NCI-H1105 treated with DMSO at 0.1 percent for 48 hours (cell line): ENCODE data around the gene SIRPB2.
A peak's percentile ranks its signal among the peaks of the same experiment; 100 is the strongest.

ENCODE experiments used
- DNase-seq: peaks from one replicate; lab custom pipeline; 2025; lab: John Stamatoyannopoulos, UW

SIRPB2 gene

GRCh38 chr20:1491281-1491840 is at the start of gene SIRPB2:
TSS of gene SIRPB2 (minus strand) at chr20:1491420. CDS start at chr20:1491359, 61 bp downstream.
- no peak for DNase-seq

GRCh38 chr20:1539816-1540419 is 48.7 kb upstream of the SIRPB2 start:
- no peak for DNase-seq

GRCh38 chr20:1538655-1539054 is 47.4 kb upstream of the SIRPB2 start:
- no peak for DNase-seq

GRCh38 chr20:1537731-1538058 is 46.5 kb upstream of the SIRPB2 start:
- DNase-seq: no peak

GRCh38 chr20:1536893-1537730 is 45.9 kb upstream of the SIRPB2 start:
- DNase-seq: no peak

- no peak for DNase-seq
Measured at GRCh38 chr20:1535420-1536175, 44.4 kb upstream of the SIRPB2 start.

- no peak for DNase-seq
Measured at GRCh38 chr20:1534526-1534925, 43.3 kb upstream of the SIRPB2 start.

GRCh38 chr20:1533059-1533458 is 41.8 kb upstream of the SIRPB2 start:
- DNase-seq: no peak

GRCh38 chr20:1528811-1529210 is 37.6 kb upstream of the SIRPB2 start:
- no peak for DNase-seq

- no peak for DNase-seq
Measured at GRCh38 chr20:1527923-1528322, 36.7 kb upstream of the SIRPB2 start.

GRCh38 chr20:1526896-1527295 is 35.7 kb upstream of the SIRPB2 start:
- DNase-seq: peak; percentile 30

- no peak for DNase-seq
Measured at GRCh38 chr20:1526310-1526709, 35.1 kb upstream of the SIRPB2 start.

- peak; percentile 30 for DNase-seq
Measured at GRCh38 chr20:1524004-1524403, 32.8 kb upstream of the SIRPB2 start.

GRCh38 chr20:1517010-1517409 is 25.8 kb upstream of the SIRPB2 start:
- no peak for DNase-seq

GRCh38 chr20:1513801-1514200 is 22.6 kb upstream of the SIRPB2 start:
- no peak for DNase-seq

GRCh38 chr20:1509237-1509636 is 18.0 kb upstream of the SIRPB2 start:
- DNase-seq: peak; percentile 7

GRCh38 chr20:1508574-1508973 is 17.4 kb upstream of the SIRPB2 start:
- no peak for DNase-seq

GRCh38 chr20:1507276-1507675 is 16.1 kb upstream of the SIRPB2 start:
- DNase-seq: no peak

- DNase-seq: no peak
Measured at GRCh38 chr20:1505871-1506270, 14.7 kb upstream of the SIRPB2 start.

- no peak for DNase-seq
Measured at GRCh38 chr20:1505361-1505760, 14.1 kb upstream of the SIRPB2 start.

- DNase-seq: peak; percentile 91
Measured at GRCh38 chr20:1503564-1504227, 12.5 kb upstream of the SIRPB2 start.

GRCh38 chr20:1500496-1500895 is 9.3 kb upstream of the SIRPB2 start:
- DNase-seq: peak; percentile 12
